ENCODE results near the gene PRKAR2A. TPM values are rescaled to one million over a fixed set of nuclear protein-coding genes. Genes with fewer than 3 reads are reported as not detected.
A peak's percentile ranks its signal among the peaks of the same experiment; 100 is the strongest.

Gene PRKAR2A
- polyA plus RNA-seq, 1 of the 3 experiments (the other 2 are of a cell fraction) = 5.2 TPM

DNA sequence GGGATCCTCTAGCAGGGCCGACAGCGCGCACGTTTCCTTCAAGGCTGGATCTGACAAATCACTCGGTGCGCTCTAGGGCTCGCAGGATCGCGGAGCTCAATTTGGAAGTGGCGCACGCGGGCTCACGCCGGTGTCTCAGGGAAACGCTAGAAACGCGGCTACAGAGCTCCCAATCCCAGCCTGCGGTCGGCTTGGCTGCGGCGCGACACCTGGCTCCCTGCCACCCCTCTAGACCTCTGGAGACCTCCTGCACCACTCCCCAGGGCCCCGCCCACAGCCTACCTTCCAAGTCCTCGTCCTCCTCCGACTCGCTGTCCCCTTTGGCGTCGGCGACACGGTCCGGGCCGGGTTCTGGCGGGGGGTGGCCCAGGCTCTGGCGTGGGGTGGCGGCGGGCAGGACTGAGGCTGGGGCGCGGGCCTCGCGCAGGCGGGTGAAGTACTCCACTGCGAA lies 596 bp downstream of the PRKAR2A start:
- H3K4me1 ChIP-seq (ENCODE audit: control insufficient read depth in 1 of 2, insufficient read depth in 2 of 2, low read depth in 1 of 2, low read length in 1 of 2) = peaks cover 3 to 25% of the 10 kb centered on the region in 2 experiments; a peak in 2 of 4 replicates
- H3K9ac ChIP-seq = peak overlapping the region; percentile 71; the same call in 1 of the 2 replicates
- H3K79me2 ChIP-seq (ENCODE audit: insufficient read depth) = peaks cover 42% of the 10 kb centered on the region
- POLR2A ChIA-PET = interaction anchor here (0.6 to 1.3 kb wide), 2 partner anchors 51 to 130 kb away, joined by 3 read pairs; partner anchors contain the start of gene IP6K2
- 0% methylated on average over 18 of the region's 42 CpGs for WGBS (ENCODE audit: low lambda C conversion rate)
- peak overlapping the region; percentile 92 for H3K4me2 ChIP-seq
- H3K27ac ChIP-seq (ENCODE audit: low read depth in 2 of 2, low read length in 1 of 2) = peak overlapping the region; percentile 59 to 78
- H3K9me2 ChIP-seq = no peaks in the 10 kb centered on the region
- peak; percentile 79 for DNase-seq
- CTCF ChIA-PET = interaction anchor here (1.0 to 1.3 kb wide), 3 partner anchors 107 to 160 kb away, joined by 3 read pairs; partner anchors contain the start of gene WDR6
- H3F3A ChIP-seq (replicated peaks; ENCODE audit: insufficient read depth) = peaks cover 3% of the 10 kb centered on the region
- TF ChIP-seq FOXJ3 (CRISPR knock-in tag; IDR thresholded peaks at IDR 0.05) = no peak
- peak; percentile 5; the same call in 1 of the 2 replicates for TF ChIP-seq RAD21 (IDR thresholded peaks at IDR 0.05; ENCODE audit: low read length)
- TF ChIP-seq JUND (IDR thresholded peaks at IDR 0.05) = no peak
- TF ChIP-seq MEF2A (IDR thresholded peaks at IDR 0.05; ENCODE audit: borderline replicate concordance, low read depth) = no peak
- TF ChIP-seq, protein P1, sequence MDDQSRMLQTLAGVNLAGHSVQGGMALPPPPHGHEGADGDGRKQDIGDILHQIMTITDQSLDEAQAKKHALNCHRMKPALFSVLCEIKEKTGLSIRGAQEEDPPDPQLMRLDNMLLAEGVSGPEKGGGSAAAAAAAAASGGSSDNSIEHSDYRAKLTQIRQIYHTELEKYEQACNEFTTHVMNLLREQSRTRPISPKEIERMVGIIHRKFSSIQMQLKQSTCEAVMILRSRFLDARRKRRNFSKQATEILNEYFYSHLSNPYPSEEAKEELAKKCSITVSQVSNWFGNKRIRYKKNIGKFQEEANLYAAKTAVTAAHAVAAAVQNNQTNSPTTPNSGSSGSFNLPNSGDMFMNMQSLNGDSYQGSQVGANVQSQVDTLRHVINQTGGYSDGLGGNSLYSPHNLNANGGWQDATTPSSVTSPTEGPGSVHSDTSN (IDR thresholded peaks at IDR 0.05) = no peak
- no peak for TF ChIP-seq RCOR1 (IDR thresholded peaks at IDR 0.05; ENCODE audit: low read length)
- TF ChIP-seq, protein P2, sequence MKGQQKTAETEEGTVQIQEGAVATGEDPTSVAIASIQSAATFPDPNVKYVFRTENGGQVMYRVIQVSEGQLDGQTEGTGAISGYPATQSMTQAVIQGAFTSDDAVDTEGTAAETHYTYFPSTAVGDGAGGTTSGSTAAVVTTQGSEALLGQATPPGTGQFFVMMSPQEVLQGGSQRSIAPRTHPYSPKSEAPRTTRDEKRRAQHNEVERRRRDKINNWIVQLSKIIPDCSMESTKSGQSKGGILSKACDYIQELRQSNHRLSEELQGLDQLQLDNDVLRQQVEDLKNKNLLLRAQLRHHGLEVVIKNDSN (IDR thresholded peaks at IDR 0.05; ENCODE audit: borderline replicate concordance, low read depth) = no peak
- no peak for TF ChIP-seq TEAD4 (IDR thresholded peaks at IDR 0.05; ENCODE audit: borderline replicate concordance, insufficient read depth)
- TF ChIP-seq EZH2phosphoT487 (IDR thresholded peaks at IDR 0.05; ENCODE audit: borderline replicate concordance, low read depth) = no peak
- TF ChIP-seq GATA2 (CRISPR knock-in tag; IDR thresholded peaks at IDR 0.05) = no peak
- TF ChIP-seq FOSL2 (IDR thresholded peaks at IDR 0.05; ENCODE audit: borderline replicate concordance, low read depth) = no peak
- TF ChIP-seq CHD2 (IDR thresholded peaks at IDR 0.05; ENCODE audit: low read length, partially characterized antibody) = no peak
- TF ChIP-seq, protein P3, sequence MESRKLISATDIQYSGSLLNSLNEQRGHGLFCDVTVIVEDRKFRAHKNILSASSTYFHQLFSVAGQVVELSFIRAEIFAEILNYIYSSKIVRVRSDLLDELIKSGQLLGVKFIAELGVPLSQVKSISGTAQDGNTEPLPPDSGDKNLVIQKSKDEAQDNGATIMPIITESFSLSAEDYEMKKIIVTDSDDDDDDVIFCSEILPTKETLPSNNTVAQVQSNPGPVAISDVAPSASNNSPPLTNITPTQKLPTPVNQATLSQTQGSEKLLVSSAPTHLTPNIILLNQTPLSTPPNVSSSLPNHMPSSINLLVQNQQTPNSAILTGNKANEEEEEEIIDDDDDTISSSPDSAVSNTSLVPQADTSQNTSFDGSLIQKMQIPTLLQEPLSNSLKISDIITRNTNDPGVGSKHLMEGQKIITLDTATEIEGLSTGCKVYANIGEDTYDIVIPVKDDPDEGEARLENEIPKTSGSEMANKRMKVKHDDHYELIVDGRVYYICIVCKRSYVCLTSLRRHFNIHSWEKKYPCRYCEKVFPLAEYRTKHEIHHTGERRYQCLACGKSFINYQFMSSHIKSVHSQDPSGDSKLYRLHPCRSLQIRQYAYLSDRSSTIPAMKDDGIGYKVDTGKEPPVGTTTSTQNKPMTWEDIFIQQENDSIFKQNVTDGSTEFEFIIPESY (IDR thresholded peaks at IDR 0.05; ENCODE audit: borderline replicate concordance, low read depth) = no peak
- TF ChIP-seq, protein P4, sequence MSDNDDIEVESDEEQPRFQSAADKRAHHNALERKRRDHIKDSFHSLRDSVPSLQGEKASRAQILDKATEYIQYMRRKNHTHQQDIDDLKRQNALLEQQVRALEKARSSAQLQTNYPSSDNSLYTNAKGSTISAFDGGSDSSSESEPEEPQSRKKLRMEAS (IDR thresholded peaks at IDR 0.05; ENCODE audit: low read depth) = peak; percentile 75
- TF ChIP-seq NFIC (IDR thresholded peaks at IDR 0.05; ENCODE audit: borderline replicate concordance) = peak; percentile 29; the same call in 1 of the 2 replicates
- no peak for TF ChIP-seq NRF1 (IDR thresholded peaks at IDR 0.05; ENCODE audit: low read depth, low read length)
- TF ChIP-seq MXI1 (IDR thresholded peaks at IDR 0.05; ENCODE audit: low read depth, low read length) = peak; percentile 75; the same call in 1 of the 2 replicates
- TF ChIP-seq ELF1 (IDR thresholded peaks at IDR 0.05) = no peak
- TF ChIP-seq, protein P5, sequence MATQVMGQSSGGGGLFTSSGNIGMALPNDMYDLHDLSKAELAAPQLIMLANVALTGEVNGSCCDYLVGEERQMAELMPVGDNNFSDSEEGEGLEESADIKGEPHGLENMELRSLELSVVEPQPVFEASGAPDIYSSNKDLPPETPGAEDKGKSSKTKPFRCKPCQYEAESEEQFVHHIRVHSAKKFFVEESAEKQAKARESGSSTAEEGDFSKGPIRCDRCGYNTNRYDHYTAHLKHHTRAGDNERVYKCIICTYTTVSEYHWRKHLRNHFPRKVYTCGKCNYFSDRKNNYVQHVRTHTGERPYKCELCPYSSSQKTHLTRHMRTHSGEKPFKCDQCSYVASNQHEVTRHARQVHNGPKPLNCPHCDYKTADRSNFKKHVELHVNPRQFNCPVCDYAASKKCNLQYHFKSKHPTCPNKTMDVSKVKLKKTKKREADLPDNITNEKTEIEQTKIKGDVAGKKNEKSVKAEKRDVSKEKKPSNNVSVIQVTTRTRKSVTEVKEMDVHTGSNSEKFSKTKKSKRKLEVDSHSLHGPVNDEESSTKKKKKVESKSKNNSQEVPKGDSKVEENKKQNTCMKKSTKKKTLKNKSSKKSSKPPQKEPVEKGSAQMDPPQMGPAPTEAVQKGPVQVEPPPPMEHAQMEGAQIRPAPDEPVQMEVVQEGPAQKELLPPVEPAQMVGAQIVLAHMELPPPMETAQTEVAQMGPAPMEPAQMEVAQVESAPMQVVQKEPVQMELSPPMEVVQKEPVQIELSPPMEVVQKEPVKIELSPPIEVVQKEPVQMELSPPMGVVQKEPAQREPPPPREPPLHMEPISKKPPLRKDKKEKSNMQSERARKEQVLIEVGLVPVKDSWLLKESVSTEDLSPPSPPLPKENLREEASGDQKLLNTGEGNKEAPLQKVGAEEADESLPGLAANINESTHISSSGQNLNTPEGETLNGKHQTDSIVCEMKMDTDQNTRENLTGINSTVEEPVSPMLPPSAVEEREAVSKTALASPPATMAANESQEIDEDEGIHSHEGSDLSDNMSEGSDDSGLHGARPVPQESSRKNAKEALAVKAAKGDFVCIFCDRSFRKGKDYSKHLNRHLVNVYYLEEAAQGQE (IDR thresholded peaks at IDR 0.05; ENCODE audit: low read depth, low read length) = no peak
- no peaks in the 10 kb centered on the region for H4K20me1 ChIP-seq (ENCODE audit: insufficient read depth)
- H3K36me3 ChIP-seq (replicated peaks in 1 of 2; ENCODE audit: control insufficient read depth in 1 of 2, insufficient read depth in 2 of 2, low read length in 1 of 2) = no peaks in the 10 kb centered on the region
- no peaks in the 10 kb centered on the region for H3K9me3 ChIP-seq
- H3K27me3 ChIP-seq (ENCODE audit: insufficient read depth) = no peaks in the 10 kb centered on the region
- H2AFZ ChIP-seq (ENCODE audit: low read depth) = peak overlapping the region; percentile 92
- peak overlapping the region; percentile 84 for H3K4me3 ChIP-seq (ENCODE audit: low read depth in 2 of 2, low read length in 1 of 2)
